ENCODE data around the gene SFN.

SFN gene

GRCh38 chr1:26862781-26863684, at the start of gene SFN:
SFN (plus strand) TSS chr1:26863149; CDS start chr1:26863213, 64 bp downstream.
- peaks cover 37% of the 10 kb centered on the region for H3K4me1 Mint-ChIP-seq

GRCh38 chr1:26814377-26814776, 48.6 kb upstream of the SFN start:
- Mint-ChIP-seq H3K36me3 (no peaks in the 10 kb centered on the region), H3K4me3 (no peak overlapping the region), H3K9me3 (no peaks in the 10 kb centered on the region), H3K27ac (no peak overlapping the region), H3K4me1 (peaks cover 25% of the 10 kb centered on the region)
- DNase-seq (ENCODE audit: low spot score in 2 of 2) (no peak), ATAC-seq (no peak)

More at GRCh38 chr1:26862781-26863684, at the start of gene SFN:
- H3K36me3 Mint-ChIP-seq = peaks cover 24% of the 10 kb centered on the region
- H3K27ac Mint-ChIP-seq = peak within 1 kb of the TSS; percentile 90
- H3K9me3 Mint-ChIP-seq = no peaks in the 10 kb centered on the region
- ATAC-seq = no peak
- peak within 1 kb of the TSS; percentile 90 for H3K4me3 Mint-ChIP-seq
- DNase-seq (ENCODE audit: low spot score in 2 of 2) = peak in 1 of 2 donors; percentile 75

DNA sequence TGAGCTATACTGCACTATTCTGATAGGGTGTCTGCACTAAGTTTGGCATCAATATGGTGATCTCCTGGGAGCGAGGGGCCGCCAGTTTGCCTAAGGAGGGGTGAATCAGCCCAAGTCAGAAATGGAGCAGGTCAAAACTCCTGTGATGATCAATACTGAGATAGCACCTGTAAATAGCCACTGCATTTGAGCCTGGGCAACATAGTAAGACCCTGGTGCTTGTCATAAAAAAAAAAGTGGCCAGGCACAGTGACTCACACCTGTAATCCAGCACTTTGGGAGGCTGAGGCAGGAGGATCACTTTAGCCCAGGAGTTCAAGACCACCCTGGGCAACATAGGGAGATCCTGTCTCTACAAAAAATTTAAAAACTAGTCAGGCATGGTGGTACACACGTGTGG, 48.1 kb upstream of the SFN start:
- H3K4me1 Mint-ChIP-seq = peaks cover 25% of the 10 kb centered on the region
- no peak overlapping the region for H3K27ac Mint-ChIP-seq
- DNase-seq (ENCODE audit: low spot score in 2 of 2) (no peak), ATAC-seq (no peak)
- no peaks in the 10 kb centered on the region for H3K36me3 Mint-ChIP-seq
- H3K9me3 Mint-ChIP-seq = no peaks in the 10 kb centered on the region
- no peak overlapping the region for H3K4me3 Mint-ChIP-seq

GRCh38 chr1:26820784-26821269, 42.1 kb upstream of the SFN start:
- H3K36me3 Mint-ChIP-seq = peaks cover 5% of the 10 kb centered on the region
- no peaks in the 10 kb centered on the region for H3K9me3 Mint-ChIP-seq
- peak overlapping the region; percentile 76 for H3K27ac Mint-ChIP-seq
- H3K4me3 Mint-ChIP-seq = peak overlapping the region; percentile 14
- peaks cover 18% of the 10 kb centered on the region for H3K4me1 Mint-ChIP-seq
- DNase-seq (ENCODE audit: low spot score in 2 of 2) (no peak), ATAC-seq (peak; percentile 81)

- Mint-ChIP-seq H3K4me3 (no peak overlapping the region), H3K9me3 (no peaks in the 10 kb centered on the region), H3K27ac (no peak overlapping the region), H3K4me1 (peaks cover 23% of the 10 kb centered on the region), H3K36me3 (peaks cover 20% of the 10 kb centered on the region)
- ATAC-seq (no peak), DNase-seq (ENCODE audit: low spot score in 2 of 2) (no peak)
These were observed 40.1 kb upstream of the SFN start for GRCh38 chr1:26822737-26823395.

DNA sequence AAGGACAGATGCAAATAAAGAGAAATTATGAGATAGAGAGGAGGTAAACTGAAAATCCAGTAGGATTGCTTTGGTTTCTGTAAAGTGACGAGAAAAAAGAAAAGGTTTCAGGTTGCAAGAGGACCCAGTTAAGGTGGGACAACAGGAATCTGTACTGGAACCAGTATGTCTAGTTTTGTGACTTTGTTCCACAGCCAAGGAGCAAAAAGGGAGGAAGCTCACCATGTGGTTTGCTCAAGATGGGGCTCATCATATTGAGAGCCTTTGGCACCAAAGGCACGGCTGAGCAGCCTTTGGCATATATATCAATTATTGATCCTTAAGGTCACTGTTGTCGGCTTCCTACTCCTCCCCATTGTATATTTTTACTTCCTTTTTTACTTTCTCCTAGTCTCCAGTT, 38.2 kb upstream of the SFN start:
- peaks cover 40% of the 10 kb centered on the region for H3K4me1 Mint-ChIP-seq
- DNase-seq (ENCODE audit: low spot score in 2 of 2) = no peak
- H3K27ac Mint-ChIP-seq = peak overlapping the region; percentile 93
- peaks cover 39% of the 10 kb centered on the region for H3K36me3 Mint-ChIP-seq
- no peak for ATAC-seq
- no peaks in the 10 kb centered on the region for H3K9me3 Mint-ChIP-seq
- no peak overlapping the region for H3K4me3 Mint-ChIP-seq

DNA sequence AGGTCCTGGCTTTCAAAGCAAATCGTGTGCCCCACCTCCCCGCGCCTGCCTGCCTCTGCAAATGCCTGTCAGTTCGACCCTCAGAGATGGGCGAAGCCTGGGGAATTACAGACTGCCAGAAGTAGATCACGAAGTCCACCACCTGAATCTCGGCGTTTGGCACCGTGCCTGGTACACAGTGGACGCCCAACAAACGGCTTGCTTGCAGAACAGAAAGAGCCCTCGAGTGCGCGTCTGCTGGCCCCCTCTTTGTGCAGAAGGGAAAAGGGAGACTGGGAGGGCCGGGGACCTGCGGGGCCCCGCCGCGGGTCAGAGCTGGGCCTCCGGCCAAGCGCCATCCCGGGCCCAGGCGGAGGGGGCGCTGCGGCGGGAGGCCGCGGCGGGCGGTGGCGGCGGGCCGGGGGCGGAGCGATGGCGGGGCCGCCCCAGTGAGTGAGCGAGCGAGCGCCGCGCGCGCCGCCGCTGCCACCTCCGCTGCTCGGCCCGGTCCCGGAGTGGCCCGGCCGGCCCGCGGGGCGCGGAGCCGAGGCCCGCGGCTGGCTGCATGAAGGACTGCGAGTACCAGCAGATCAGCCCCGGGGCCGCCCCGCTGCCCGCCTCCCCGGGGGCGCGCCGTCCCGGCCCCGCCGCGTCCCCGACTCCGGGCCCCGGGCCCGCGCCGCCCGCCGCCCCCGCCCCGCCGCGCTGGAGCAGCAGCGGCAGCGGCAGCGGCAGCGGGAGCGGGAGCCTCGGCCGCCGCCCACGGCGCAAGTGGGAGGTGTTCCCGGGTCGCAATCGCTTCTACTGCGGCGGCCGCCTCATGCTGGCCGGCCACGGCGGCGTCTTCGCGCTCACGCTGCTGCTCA, 36.5 kb upstream of the SFN start, which contains the start of gene ZDHHC18:
TSS of gene ZDHHC18 (plus strand) at position 428 of the 845 bp plus-strand sequence. CDS start at position 545, 117 bp downstream.
- ATAC-seq (peak; percentile 89), DNase-seq (ENCODE audit: low spot score in 2 of 2) (peak; percentile 79 to 85)
- H3K27ac Mint-ChIP-seq = peak within 1 kb of the TSS; percentile 96
- H3K9me3 Mint-ChIP-seq = no peaks in the 10 kb centered on the region
- peaks cover 42% of the 10 kb centered on the region for H3K36me3 Mint-ChIP-seq
- H3K4me3 Mint-ChIP-seq = peak within 1 kb of the TSS; percentile 93
- H3K4me1 Mint-ChIP-seq = peaks cover 49% of the 10 kb centered on the region

DNA sequence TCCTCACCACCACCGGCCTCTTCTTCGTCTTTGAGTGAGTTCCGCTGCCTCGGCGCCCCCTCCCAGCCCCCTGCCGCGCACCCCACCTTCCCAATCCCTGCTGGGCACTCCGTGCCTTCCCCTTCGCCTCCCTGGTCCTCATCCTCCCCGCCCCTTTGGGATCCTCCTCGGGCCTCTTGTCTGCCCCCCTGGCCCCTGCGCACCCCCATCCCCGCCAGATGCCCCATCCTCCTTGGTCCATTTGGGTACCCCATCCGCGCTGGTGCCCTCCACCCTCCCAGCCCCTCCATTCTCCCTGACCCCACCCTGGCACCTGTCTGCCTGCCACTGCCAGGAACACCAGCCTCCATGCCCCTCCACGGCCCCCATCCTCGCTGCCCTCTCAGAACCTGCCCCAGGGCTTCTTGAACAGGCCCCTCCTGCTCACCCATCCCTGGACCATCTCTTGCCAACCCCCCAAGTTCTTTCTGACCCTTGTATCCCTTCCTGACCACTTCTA, 35.8 kb upstream of the SFN start:
- Mint-ChIP-seq H3K9me3 (no peaks in the 10 kb centered on the region), H3K4me3 (peak overlapping the region; percentile 93), H3K4me1 (peaks cover 56% of the 10 kb centered on the region), H3K27ac (peak overlapping the region; percentile 96), H3K36me3 (peaks cover 39% of the 10 kb centered on the region)
- DNase-seq (ENCODE audit: low spot score in 2 of 2) = no peak
- ATAC-seq = no peak

DNA sequence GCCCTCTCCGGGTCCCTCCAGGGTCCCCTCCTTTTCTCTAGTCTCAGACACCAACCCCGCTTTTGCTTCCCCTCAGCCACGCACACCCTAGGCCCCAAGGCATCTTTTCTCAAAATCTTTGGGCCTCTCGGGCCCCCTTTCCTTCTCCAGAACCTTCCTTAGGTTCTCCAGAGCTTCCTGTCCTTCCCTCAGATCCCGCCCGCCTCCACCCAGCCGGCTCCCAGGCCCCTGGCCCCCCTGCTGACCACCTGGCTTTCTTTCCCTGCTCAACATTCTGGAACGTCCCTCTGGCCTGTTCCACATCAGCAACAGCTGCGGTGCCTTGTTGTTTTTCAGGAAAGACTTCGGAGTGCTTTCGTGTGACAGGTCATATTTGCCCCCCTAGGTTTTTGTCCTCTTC, 35.3 kb upstream of the SFN start:
- H3K4me1 Mint-ChIP-seq = peaks cover 61% of the 10 kb centered on the region
- peak overlapping the region; percentile 93 for H3K4me3 Mint-ChIP-seq
- H3K9me3 Mint-ChIP-seq = no peaks in the 10 kb centered on the region

GRCh38 chr1:26828411-26828991, 34.4 kb upstream of the SFN start:
- ATAC-seq (no peak), DNase-seq (ENCODE audit: low spot score in 2 of 2) (no peak)
- Mint-ChIP-seq H3K9me3 (no peaks in the 10 kb centered on the region), H3K4me3 (peak overlapping the region; percentile 93), H3K4me1 (peaks cover 69% of the 10 kb centered on the region), H3K27ac (peak overlapping the region; percentile 96), H3K36me3 (peaks cover 52% of the 10 kb centered on the region)

More for the DNA sequence above, 35.3 kb upstream of the SFN start:
- no peak for DNase-seq (ENCODE audit: low spot score in 2 of 2)
- Mint-ChIP-seq H3K27ac (peak overlapping the region; percentile 96), H3K36me3 (peaks cover 44% of the 10 kb centered on the region)
- ATAC-seq = no peak

GRCh38 chr1:26829184-26829911, 33.6 kb upstream of the SFN start:
- DNase-seq (ENCODE audit: low spot score in 2 of 2) = no peak
- peak overlapping the region; percentile 93 for H3K4me3 Mint-ChIP-seq
- H3K36me3 Mint-ChIP-seq = peaks cover 60% of the 10 kb centered on the region
- H3K27ac Mint-ChIP-seq = peak overlapping the region; percentile 96
- H3K9me3 Mint-ChIP-seq = no peaks in the 10 kb centered on the region
- H3K4me1 Mint-ChIP-seq = peaks cover 78% of the 10 kb centered on the region
- no peak for ATAC-seq

DNA sequence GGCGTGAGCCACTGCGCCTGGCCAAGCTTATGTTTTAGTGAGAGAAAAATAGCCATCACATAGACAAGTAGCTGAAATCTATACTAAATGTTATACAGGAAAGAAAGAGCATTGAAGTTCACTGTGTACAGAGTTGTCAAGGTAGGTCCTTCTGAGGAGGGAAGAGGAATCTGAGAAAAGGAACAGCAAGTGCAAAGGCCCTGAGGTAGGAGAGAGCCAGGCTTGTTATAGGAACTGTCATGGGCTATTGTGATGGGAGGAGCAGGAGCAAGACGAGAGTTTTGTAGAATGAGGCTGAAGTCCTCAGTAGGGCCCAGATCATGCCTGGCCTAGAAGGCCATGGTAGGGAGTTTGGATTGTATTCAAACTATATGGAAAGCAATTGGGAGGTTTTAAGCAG, 31.9 kb upstream of the SFN start:
- no peak for DNase-seq (ENCODE audit: low spot score in 2 of 2)
- no peak for ATAC-seq
- Mint-ChIP-seq H3K36me3 (peaks cover 76% of the 10 kb centered on the region), H3K4me1 (peaks cover 76% of the 10 kb centered on the region), H3K9me3 (no peaks in the 10 kb centered on the region), H3K27ac (peak overlapping the region; percentile 96), H3K4me3 (peak overlapping the region; percentile 93)

- ATAC-seq (no peak), DNase-seq (ENCODE audit: low spot score in 2 of 2) (no peak)
These were observed 31.3 kb upstream of the SFN start for GRCh38 chr1:26831546-26832248.

More at GRCh38 chr1:26831546-26832248, 31.3 kb upstream of the SFN start:
- no peaks in the 10 kb centered on the region for H3K9me3 Mint-ChIP-seq
- peaks cover 78% of the 10 kb centered on the region for H3K36me3 Mint-ChIP-seq
- peak overlapping the region; percentile 96 for H3K27ac Mint-ChIP-seq
- peaks cover 76% of the 10 kb centered on the region for H3K4me1 Mint-ChIP-seq
- peak overlapping the region; percentile 93 for H3K4me3 Mint-ChIP-seq
